Measurements from ENCODE around the gene CDON. TPM values are rescaled to one million over a fixed set of nuclear protein-coding genes. Genes with fewer than 3 reads are reported as not detected.
A peak's percentile ranks its signal among the peaks of the same experiment; 100 is the strongest.

The CDON gene
- total RNA-seq, 4 donors from 2014 or later: 1.0 to 2.0 (median 1.8) TPM

- intact Hi-C loops (cut with DNase I; ENCODE audit: low total_unique reads): loop anchor here (5.0 kb wide), 2 partner anchors 188 to 558 kb away; no protein-coding TSS in a partner anchor
- Histone ChIP-seq H3K4me1 (no peaks in the 10 kb centered on the region), H3K4me3 (no peak overlapping the region), H3K27ac (no peak overlapping the region), H3K27me3 (no peaks in the 10 kb centered on the region), H3K36me3 (no peaks in the 10 kb centered on the region), H3K9me3 (no peaks in the 10 kb centered on the region)
- ATAC-seq: no peak
- no peak for TF ChIP-seq POLR2A (IDR thresholded peaks at IDR 0.05)
- no peak for TF ChIP-seq CTCF (IDR thresholded peaks at IDR 0.05 in 4 of 5, conservative IDR thresholded peaks at IDR 0.05 in 1 of 5)
- DNase-seq: no peak
- in situ Hi-C loops (cut with MboI; ENCODE audit: low sequenced_read_pairs in 4 of 4): loop anchor here in 3 of 4 donors (5.0 kb wide), 1 partner anchor 268 kb away; no protein-coding TSS in a partner anchor
Measured at GRCh38 chr11:125924384-125925007, 138.2 kb downstream of the CDON start.

- no peaks in the 10 kb centered on the region for H3K9me3 ChIP-seq
- ATAC-seq (no peak), DNase-seq (no peak)
- H3K36me3 ChIP-seq: no peaks in the 10 kb centered on the region
- H3K4me1 ChIP-seq: no peaks in the 10 kb centered on the region
- TF ChIP-seq POLR2A (IDR thresholded peaks at IDR 0.05) (no peak), CTCF (IDR thresholded peaks at IDR 0.05 in 4 of 5, conservative IDR thresholded peaks at IDR 0.05 in 1 of 5) (no peak)
- H3K27me3 ChIP-seq: no peaks in the 10 kb centered on the region
- intact Hi-C loops (cut with DNase I; ENCODE audit: low total_unique reads): loop anchor here (1.0 to 5.0 kb wide), 3 partner anchors 189 to 559 kb away; no protein-coding TSS in a partner anchor
- no peak overlapping the region for H3K27ac ChIP-seq
- in situ Hi-C loops (cut with MboI; ENCODE audit: low sequenced_read_pairs in 4 of 4): loop anchor here in 3 of 4 donors (5.0 kb wide), 1 partner anchor 269 kb away; no protein-coding TSS in a partner anchor
- H3K4me3 ChIP-seq: no peak overlapping the region
Measured at GRCh38 chr11:125923633-125924032, 139.0 kb downstream of the CDON start.

- no peaks in the 10 kb centered on the region for H3K4me1 ChIP-seq
- no peak overlapping the region for H3K27ac ChIP-seq
- TF ChIP-seq POLR2A (IDR thresholded peaks at IDR 0.05) (no peak), CTCF (IDR thresholded peaks at IDR 0.05 in 4 of 5, conservative IDR thresholded peaks at IDR 0.05 in 1 of 5) (peak; percentile 38 to 74 (median 64))
- H3K4me3 ChIP-seq: no peak overlapping the region
- ATAC-seq: peak; percentile 91 to 93
- H3K36me3 ChIP-seq: no peaks in the 10 kb centered on the region
- H3K27me3 ChIP-seq: peaks cover 0 to 3% (median 0%) of the 10 kb centered on the region in 3 donors
- in situ Hi-C loops (cut with MboI; ENCODE audit: low sequenced_read_pairs in 4 of 4): loop anchor here in 3 of 4 donors (5.0 kb wide), 1 partner anchor 269 kb away; no protein-coding TSS in a partner anchor
- no peaks in the 10 kb centered on the region for H3K9me3 ChIP-seq
- intact Hi-C loops (cut with DNase I; ENCODE audit: low total_unique reads): loop anchor here (1.0 to 5.0 kb wide), 3 partner anchors 189 to 559 kb away; no protein-coding TSS in a partner anchor
- DNase-seq: peak in 1 of 2 donors; percentile 44
Measured at GRCh38 chr11:125923012-125923579, 139.6 kb downstream of the CDON start.

GRCh38 chr11:125922156-125922555 lies 140.5 kb downstream of the CDON start:
- Histone ChIP-seq H3K36me3 (no peaks in the 10 kb centered on the region), H3K27ac (no peak overlapping the region), H3K9me3 (no peaks in the 10 kb centered on the region), H3K4me3 (no peak overlapping the region), H3K27me3 (peaks cover 0 to 3% (median 0%) of the 10 kb centered on the region in 3 donors), H3K4me1 (no peaks in the 10 kb centered on the region)
- no peak for DNase-seq
- intact Hi-C loops (cut with DNase I; ENCODE audit: low total_unique reads) (loop anchor here (5.0 kb wide), 2 partner anchors 190 to 560 kb away; no protein-coding TSS in a partner anchor), in situ Hi-C loops (cut with MboI; ENCODE audit: low sequenced_read_pairs in 4 of 4) (loop anchor here in 3 of 4 donors (5.0 kb wide), 1 partner anchor 270 kb away; no protein-coding TSS in a partner anchor)
- no peak for ATAC-seq
- TF ChIP-seq POLR2A (IDR thresholded peaks at IDR 0.05) (no peak), CTCF (IDR thresholded peaks at IDR 0.05 in 4 of 5, conservative IDR thresholded peaks at IDR 0.05 in 1 of 5) (no peak)

All from gastrocnemius medialis (tissue), 4 donors.